Measurements from ENCODE around the gene ZBED2.
A peak's percentile ranks its signal among the peaks of the same experiment; 100 is the strongest.

Gene ZBED2

GRCh38 chr3:111591555-111591954, 3.6 kb downstream of the ZBED2 start:
- DNase-seq (ENCODE audit: low spot score), result no peak
- POLR2A ChIA-PET (ENCODE audit: low non-redundant PET), result no interaction called here
- CTCF ChIA-PET, result interaction anchor here (1.1 kb wide), 1 partner anchor 97 kb away, joined by 4 read pairs; no protein-coding TSS in a partner anchor
- no peak overlapping the region for H3K27ac ChIP-seq
- TF ChIP-seq CTCF (conservative IDR thresholded peaks at IDR 0.05; ENCODE audit: low read depth), result no peak

GRCh38 chr3:111590143-111590491, 5.0 kb downstream of the ZBED2 start:
- POLR2A ChIA-PET (ENCODE audit: low non-redundant PET), result no interaction called here
- no peak overlapping the region for H3K27ac ChIP-seq
- no peak for TF ChIP-seq CTCF (conservative IDR thresholded peaks at IDR 0.05; ENCODE audit: low read depth)
- no peak for DNase-seq (ENCODE audit: low spot score)
- CTCF ChIA-PET, result interaction anchor here (1.1 kb wide), 1 partner anchor 12 kb away, joined by 4 read pairs; no protein-coding TSS in a partner anchor

- DNase-seq (ENCODE audit: low spot score), result no peak
- POLR2A ChIA-PET (ENCODE audit: low non-redundant PET), result no interaction called here
- H3K27ac ChIP-seq, result peak overlapping the region; percentile 91
- CTCF ChIA-PET, result interaction anchor here (0.7 to 1.1 kb wide), 2 partner anchors 11 to 35 kb away, joined by 3 to 4 read pairs; no protein-coding TSS in a partner anchor
- TF ChIP-seq CTCF (conservative IDR thresholded peaks at IDR 0.05; ENCODE audit: low read depth), result no peak
Measured at GRCh38 chr3:111589303-111590142, 5.6 kb downstream of the ZBED2 start.

- no peak for TF ChIP-seq CTCF (conservative IDR thresholded peaks at IDR 0.05; ENCODE audit: low read depth)
- POLR2A ChIA-PET (ENCODE audit: low non-redundant PET), result no interaction called here
- CTCF ChIA-PET, result interaction anchor here (0.7 kb wide), 1 partner anchor 35 kb away, joined by 3 read pairs; no protein-coding TSS in a partner anchor
- no peak for DNase-seq (ENCODE audit: low spot score)
- peak overlapping the region; percentile 91 for H3K27ac ChIP-seq
Measured at GRCh38 chr3:111588527-111588926, 6.6 kb downstream of the ZBED2 start.

GRCh38 chr3:111585217-111585616, 9.9 kb downstream of the ZBED2 start:
- POLR2A ChIA-PET (ENCODE audit: low non-redundant PET), result no interaction called here
- TF ChIP-seq CTCF (conservative IDR thresholded peaks at IDR 0.05; ENCODE audit: low read depth), result no peak
- CTCF ChIA-PET, result interaction anchor here (1.4 kb wide), 1 partner anchor 131 kb away, joined by 3 read pairs; no protein-coding TSS in a partner anchor
- no peak overlapping the region for H3K27ac ChIP-seq
- peak; percentile 87 for DNase-seq (ENCODE audit: low spot score)

GRCh38 chr3:111584744-111585143, 10.4 kb downstream of the ZBED2 start:
- ChIA-PET CTCF (interaction anchor here (1.4 kb wide), 1 partner anchor 131 kb away, joined by 3 read pairs; no protein-coding TSS in a partner anchor), POLR2A (ENCODE audit: low non-redundant PET) (no interaction called here)
- H3K27ac ChIP-seq, result no peak overlapping the region
- DNase-seq (ENCODE audit: low spot score), result no peak
- no peak for TF ChIP-seq CTCF (conservative IDR thresholded peaks at IDR 0.05; ENCODE audit: low read depth)

Data from RWPE1 (cell line).